Peyer's patch (tissue), 4 donors: ENCODE data around the gene FOXC1.

Experiments
- POLR2A ChIP-seq, 2 donors: fragments of 450-650 bp; IDR thresholded peaks; one replicate each; pipeline ENCODE4 v1.5.1; 2017; ENCODE audit warnings: antibody characterized with exemption in 2 of 2, mild to moderate bottlenecking in 2 of 2, moderate library complexity in 2 of 2
- TF ChIP-seq, protein P1 (sequence below), 6 experiments: fragments of 450-650 bp in 4 of 6; fragments of 200-600 bp in 2 of 6; sonication (generic) in 1 of 6; IDR thresholded peaks; one replicate each; pipeline ENCODE4 v1.5.1; 2017 to 2019; ENCODE audit warnings: antibody characterized with exemption in 6 of 6, mild to moderate bottlenecking in 3 of 6, moderate library complexity in 1 of 6

DNA sequence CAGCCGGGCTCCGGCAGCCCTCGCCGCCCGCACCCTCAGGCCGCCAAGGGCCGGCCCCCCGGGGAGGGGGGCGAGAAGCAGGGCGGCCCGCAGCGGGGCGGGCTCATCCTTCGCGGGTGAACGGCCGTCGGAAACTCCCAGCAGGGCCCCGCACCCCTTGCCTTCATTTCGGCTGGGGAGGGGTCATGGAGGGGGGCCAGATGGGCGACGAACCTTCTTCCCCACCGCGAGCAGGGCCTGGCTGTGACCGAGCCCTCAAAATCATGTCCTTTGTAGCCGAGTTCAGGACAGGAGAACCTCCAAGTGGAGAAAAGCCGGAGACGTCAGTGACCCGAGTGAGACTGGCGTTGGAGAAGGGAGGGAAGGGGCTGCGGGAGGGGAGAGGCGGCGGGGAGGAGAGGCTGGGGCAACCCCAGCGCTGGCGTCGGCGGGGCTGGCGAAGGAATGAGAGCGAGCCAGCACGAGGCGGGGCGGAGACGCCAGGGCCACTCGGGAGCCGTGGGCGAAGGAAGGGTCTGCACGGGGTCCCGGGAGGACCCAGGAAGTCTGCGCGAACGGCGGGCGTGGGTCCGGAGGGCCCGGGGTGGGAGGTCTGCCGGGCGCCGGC, 571 bp upstream of the FOXC1 start:
- TF ChIP-seq, protein P1, sequence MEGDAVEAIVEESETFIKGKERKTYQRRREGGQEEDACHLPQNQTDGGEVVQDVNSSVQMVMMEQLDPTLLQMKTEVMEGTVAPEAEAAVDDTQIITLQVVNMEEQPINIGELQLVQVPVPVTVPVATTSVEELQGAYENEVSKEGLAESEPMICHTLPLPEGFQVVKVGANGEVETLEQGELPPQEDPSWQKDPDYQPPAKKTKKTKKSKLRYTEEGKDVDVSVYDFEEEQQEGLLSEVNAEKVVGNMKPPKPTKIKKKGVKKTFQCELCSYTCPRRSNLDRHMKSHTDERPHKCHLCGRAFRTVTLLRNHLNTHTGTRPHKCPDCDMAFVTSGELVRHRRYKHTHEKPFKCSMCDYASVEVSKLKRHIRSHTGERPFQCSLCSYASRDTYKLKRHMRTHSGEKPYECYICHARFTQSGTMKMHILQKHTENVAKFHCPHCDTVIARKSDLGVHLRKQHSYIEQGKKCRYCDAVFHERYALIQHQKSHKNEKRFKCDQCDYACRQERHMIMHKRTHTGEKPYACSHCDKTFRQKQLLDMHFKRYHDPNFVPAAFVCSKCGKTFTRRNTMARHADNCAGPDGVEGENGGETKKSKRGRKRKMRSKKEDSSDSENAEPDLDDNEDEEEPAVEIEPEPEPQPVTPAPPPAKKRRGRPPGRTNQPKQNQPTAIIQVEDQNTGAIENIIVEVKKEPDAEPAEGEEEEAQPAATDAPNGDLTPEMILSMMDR (IDR thresholded peaks at IDR 0.05) = no peak
- TF ChIP-seq POLR2A (IDR thresholded peaks at IDR 0.05) = no peak
